SU-DHL-6 (cell line): ENCODE data around the gene EAF2.

Source experiments
- H2AFZ ChIP-seq: fragments of 200-600 bp; sonication (generic); 2 replicates; pipeline ENCODE4 v1.6.1; 2014; ENCODE audit warnings: low read depth, mild to moderate bottlenecking, moderate library complexity, mixed read lengths, antibody characterized with exemption, low read length; ENCODE audit not compliant: severe bottlenecking
- H3F3A ChIP-seq: fragments of 200-600 bp; shearing (Covaris generic); 2 replicates; pipeline ENCODE4 v1.6.0; 2016; ENCODE audit warnings: antibody characterized with exemption, mild to moderate bottlenecking; ENCODE audit not compliant: insufficient read depth
- H3K27ac ChIP-seq: fragments of 200-600 bp; sonication (generic); 2 replicates; pipeline ENCODE4 v1.5.1; 2016; ENCODE audit warnings: low read depth, mild to moderate bottlenecking, low read length, moderate library complexity, mixed read lengths
- H3K27me3 ChIP-seq: fragments of 200-600 bp; sonication (generic), shearing (Covaris generic); 2 replicates; pipeline ENCODE4 v1.6.0; 2014; ENCODE audit warnings: mild to moderate bottlenecking, low read length
- H3K36me3 ChIP-seq: fragments of 200-600 bp; sonication (generic); 2 replicates; pipeline ENCODE4 v1.6.1; 2014; ENCODE audit warnings: mild to moderate bottlenecking, low read length, mixed read lengths
- H3K4me2 ChIP-seq: fragments of 300-600, 200-600 bp; shearing (Covaris generic), sonication (generic); 2 replicates; pipeline ENCODE4 v1.6.0; 2014; ENCODE audit warnings: low read length, low read depth, mild to moderate bottlenecking; ENCODE audit not compliant: poor library complexity, severe bottlenecking
- H3K4me3 ChIP-seq: fragments of 200-600 bp; sonication (generic); 2 replicates; pipeline ENCODE4 v1.5.1; 2014; ENCODE audit warnings: antibody characterized with exemption, low read length, mild to moderate bottlenecking, mixed read lengths; ENCODE audit not compliant: insufficient read depth, poor library complexity, severe bottlenecking
- H3K79me2 ChIP-seq: fragments of 200-600 bp; sonication (generic); 2 replicates; pipeline ENCODE4 v1.6.1; 2014; ENCODE audit warnings: mild to moderate bottlenecking, low read length, moderate library complexity; ENCODE audit not compliant: insufficient read depth
- H3K9ac ChIP-seq: fragments of 200-600 bp; sonication (generic); 2 replicates; pipeline ENCODE4 v1.7.0; 2014; ENCODE audit warnings: mild to moderate bottlenecking, low read length
- H3K9me2 ChIP-seq: fragments of 200-600 bp; sonication (generic); replicated peaks from 2 replicates; pipeline ENCODE4 v1.6.1; 2014; ENCODE audit warnings: low read length; ENCODE audit not compliant: insufficient read depth
- H3K9me3 ChIP-seq: fragments of 200-600 bp; sonication (generic); 2 replicates; pipeline ENCODE4 v1.6.1; 2014; ENCODE audit warnings: low read length, mixed read lengths; ENCODE audit not compliant: insufficient read depth
- H4K20me1 ChIP-seq: fragments of 200-600 bp; sonication (generic); 2 replicates; pipeline ENCODE4 v1.6.1; 2014; ENCODE audit warnings: low read depth, mild to moderate bottlenecking, antibody characterized with exemption, low read length, moderate library complexity, mixed read lengths
- CTCF ChIP-seq: fragments of 200-600 bp; sonication (generic); IDR thresholded peaks from one replicate; pipeline ENCODE4 v1.5.1; 2017; ENCODE audit warnings: antibody characterized with exemption, mild to moderate bottlenecking, low read length, moderate library complexity; ENCODE audit not compliant: insufficient read depth, poor library complexity, severe bottlenecking
- EZH2phosphoT487 ChIP-seq: fragments of 200-600 bp; sonication (generic), shearing (Covaris generic); conservative IDR thresholded peaks from 2 replicates; pipeline ENCODE4 v1.6.1; 2018; ENCODE audit warnings: mild to moderate bottlenecking, antibody characterized with exemption, low read length, moderate library complexity, mixed read lengths

The EAF2 gene

GRCh38 chr3:121914081-121914998 lies 79.3 kb downstream of the EAF2 start:
- Histone ChIP-seq H3K9me2 (no peaks in the 10 kb centered on the region), H3K36me3 (peaks cover 28% of the 10 kb centered on the region; the same call in 1 of the 2 replicates), H3K79me2 (no peaks in the 10 kb centered on the region), H2AFZ (no peak overlapping the region), H3K9ac (no peak overlapping the region), H3K4me3 (no peak overlapping the region), H3K27ac (no peak overlapping the region), H3K9me3 (no peaks in the 10 kb centered on the region), H3K27me3 (no peaks in the 10 kb centered on the region), H3F3A (no peaks in the 10 kb centered on the region), H3K4me2 (no peak overlapping the region), H4K20me1 (no peaks in the 10 kb centered on the region)
- TF ChIP-seq EZH2phosphoT487 (no peak), CTCF (no peak)

GRCh38 chr3:121916189-121916588 lies 81.2 kb downstream of the EAF2 start:
- Histone ChIP-seq H3K79me2 (no peaks in the 10 kb centered on the region), H3K36me3 (peaks cover 34% of the 10 kb centered on the region; the same call in 1 of the 2 replicates), H2AFZ (no peak overlapping the region), H3K4me3 (no peak overlapping the region), H3K4me2 (no peak overlapping the region), H3K9ac (no peak overlapping the region), H3F3A (no peaks in the 10 kb centered on the region), H4K20me1 (no peaks in the 10 kb centered on the region), H3K27me3 (no peaks in the 10 kb centered on the region), H3K27ac (no peak overlapping the region), H3K9me2 (no peaks in the 10 kb centered on the region), H3K9me3 (no peaks in the 10 kb centered on the region)
- TF ChIP-seq EZH2phosphoT487 (no peak), CTCF (no peak)

- no peaks in the 10 kb centered on the region for H3K9me3 ChIP-seq
- no peaks in the 10 kb centered on the region for H3K9me2 ChIP-seq
- no peaks in the 10 kb centered on the region for H3F3A ChIP-seq
- TF ChIP-seq EZH2phosphoT487: no peak
- no peak for TF ChIP-seq CTCF
- no peak overlapping the region for H3K9ac ChIP-seq
- H3K36me3 ChIP-seq: peaks cover 38% of the 10 kb centered on the region
- H4K20me1 ChIP-seq: no peaks in the 10 kb centered on the region
- H3K4me3 ChIP-seq: no peak overlapping the region
- no peak overlapping the region for H2AFZ ChIP-seq
- H3K4me2 ChIP-seq: no peak overlapping the region
- no peaks in the 10 kb centered on the region for H3K79me2 ChIP-seq
- H3K27me3 ChIP-seq: no peaks in the 10 kb centered on the region
- no peak overlapping the region for H3K27ac ChIP-seq
Observed at GRCh38 chr3:121918779-121919483, 83.9 kb downstream of the EAF2 start.
